HG03571 (cell line): ENCODE data around the gene PRKCH.

Experiments
- ATAC-seq: cut with Tn5 transposase; IDR thresholded peaks from one replicate; pipeline ENCODE4 v1.9.1; 2021; ENCODE audit not compliant: unreplicated experiment

PRKCH gene

GRCh38 chr14:61470261-61470960 lies 149.0 kb downstream of the PRKCH start:
- ATAC-seq: no peak

GRCh38 chr14:61470961-61471293 lies 149.5 kb downstream of the PRKCH start:
- ATAC-seq: no peak

DNA sequence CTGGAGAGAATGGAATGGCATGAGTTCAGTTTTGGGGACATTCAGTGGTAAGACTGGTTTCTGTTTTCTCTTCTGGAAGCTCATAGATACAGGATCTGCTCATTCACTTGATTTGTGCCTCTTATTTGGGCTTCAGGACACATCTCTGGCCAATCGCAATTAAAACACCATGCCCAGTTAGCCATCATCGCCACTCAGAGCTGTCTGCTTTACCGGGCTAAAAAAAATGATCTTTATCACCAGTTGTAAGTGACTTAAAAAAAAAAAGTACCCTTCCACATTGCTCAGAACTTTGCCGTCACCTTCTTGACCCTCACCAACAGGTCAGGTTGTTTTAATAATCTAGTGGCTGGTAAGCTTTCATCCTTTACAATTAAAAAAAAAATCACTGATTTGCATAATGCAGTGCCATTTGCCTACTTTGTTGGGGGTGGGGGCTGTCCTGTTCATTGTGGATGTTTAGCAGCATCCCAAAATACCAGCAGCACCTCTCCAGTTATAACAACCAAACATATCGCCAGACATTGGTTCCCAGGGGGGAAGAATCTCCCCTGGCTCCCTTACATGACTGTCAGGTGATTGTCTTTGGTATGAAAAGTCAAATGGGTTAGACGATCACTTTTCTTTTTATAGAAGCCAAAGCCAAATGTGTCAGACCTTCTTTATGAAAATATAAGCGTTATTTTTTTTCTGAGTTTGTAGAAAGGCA lies 150.1 kb downstream of the PRKCH start:
- no peak for ATAC-seq

- ATAC-seq: no peak
These were observed 150.8 kb downstream of the PRKCH start for GRCh38 chr14:61472011-61472672.

DNA sequence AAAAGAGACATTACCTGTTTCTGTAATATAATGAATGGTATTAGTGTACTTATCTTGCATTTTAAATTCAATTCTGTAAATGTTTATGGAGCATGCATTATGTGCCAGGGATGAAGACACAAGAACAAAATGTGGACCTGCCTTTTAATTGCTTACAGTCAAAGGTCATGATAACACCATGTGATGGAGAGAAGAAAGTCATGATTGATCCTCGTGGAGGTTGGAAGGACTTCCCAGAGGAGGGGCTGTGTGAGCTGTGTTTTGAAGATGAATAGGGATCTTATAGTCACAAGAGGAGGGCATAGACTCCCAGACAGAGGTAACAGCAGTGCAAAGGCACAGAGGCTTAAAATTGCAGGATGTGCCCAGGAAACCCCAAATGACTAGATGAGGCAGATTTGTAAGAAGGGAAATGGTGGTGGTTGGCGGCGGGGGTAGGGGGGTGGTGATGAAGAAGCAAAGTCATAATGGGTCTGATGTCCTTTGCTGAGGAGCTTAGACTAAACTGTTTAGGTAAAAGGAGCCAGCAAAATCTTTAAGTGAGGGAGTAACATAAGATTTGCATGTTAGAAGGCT lies 151.5 kb downstream of the PRKCH start:
- ATAC-seq: no peak

DNA sequence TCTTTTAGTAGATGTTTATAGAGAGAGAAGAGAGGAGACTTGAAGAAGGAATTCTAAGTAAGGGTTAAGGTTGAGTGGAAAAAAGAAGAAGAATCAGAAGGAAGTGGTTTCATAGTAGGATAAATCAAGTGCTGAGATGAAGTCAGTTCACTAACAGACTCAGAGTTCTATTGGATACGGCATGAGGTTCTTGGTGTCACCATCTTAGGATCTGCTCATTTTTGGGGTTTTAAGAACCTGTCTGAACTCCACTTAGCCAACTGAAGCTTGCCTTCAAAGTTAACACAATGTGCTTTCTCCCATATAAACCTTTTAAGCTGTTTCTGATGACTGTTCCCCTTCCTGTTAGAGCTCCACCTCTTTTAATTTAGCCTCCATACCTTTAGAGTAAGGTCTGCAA lies 152.6 kb downstream of the PRKCH start:
- no peak for ATAC-seq

- ATAC-seq: no peak
These were observed 153.3 kb downstream of the PRKCH start for GRCh38 chr14:61474701-61475100.

DNA sequence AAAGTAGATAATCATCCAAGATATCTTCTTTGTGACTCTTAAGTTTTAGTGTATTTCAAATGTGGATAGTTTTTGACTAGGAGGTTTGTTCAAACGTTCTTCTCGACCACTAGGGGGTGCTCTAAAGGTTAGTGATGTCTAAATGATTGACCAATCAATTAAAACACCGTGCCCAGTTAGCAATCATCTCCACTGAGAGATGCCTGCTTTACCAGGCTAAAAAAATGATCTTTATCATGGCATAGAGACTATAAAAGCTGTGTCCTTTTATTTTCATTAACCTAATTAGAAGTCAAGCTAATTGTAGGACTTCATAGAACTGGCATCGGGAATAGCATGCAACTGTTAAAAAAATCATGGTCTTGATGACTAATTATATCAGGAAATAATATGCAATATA lies 153.9 kb downstream of the PRKCH start:
- ATAC-seq: no peak

DNA sequence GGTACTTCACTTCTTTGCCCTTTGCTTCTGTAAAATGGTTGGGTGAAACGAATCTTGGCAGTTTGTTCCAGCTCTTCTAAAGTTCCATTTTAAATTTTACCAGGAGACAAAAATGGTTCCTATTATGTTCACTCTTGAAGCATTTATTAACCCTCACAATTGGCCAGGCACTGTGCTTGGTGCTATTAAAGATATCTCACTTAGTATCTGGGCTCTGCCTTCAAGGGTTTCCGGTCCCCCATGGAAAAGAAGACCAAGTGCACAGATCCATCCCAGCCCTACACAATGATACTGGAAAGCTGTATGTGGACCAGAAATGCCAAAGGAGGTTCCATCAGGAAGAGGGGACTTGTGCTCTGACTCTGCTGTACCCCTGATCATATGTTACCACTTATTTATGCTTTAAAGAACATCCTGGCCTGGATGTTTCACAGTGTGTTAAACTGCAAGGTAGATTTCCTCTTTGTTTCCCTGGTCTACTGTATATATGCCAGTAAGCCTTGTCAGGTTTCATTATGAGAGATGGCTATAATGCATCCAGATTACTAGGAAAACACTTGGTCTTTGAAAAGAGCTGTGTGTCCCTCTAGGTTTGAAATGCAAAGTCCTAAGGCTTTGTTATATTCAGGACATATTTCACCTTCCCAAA lies 154.8 kb downstream of the PRKCH start:
- ATAC-seq: no peak

GRCh38 chr14:61476754-61477410 lies 155.5 kb downstream of the PRKCH start:
- ATAC-seq: no peak

DNA sequence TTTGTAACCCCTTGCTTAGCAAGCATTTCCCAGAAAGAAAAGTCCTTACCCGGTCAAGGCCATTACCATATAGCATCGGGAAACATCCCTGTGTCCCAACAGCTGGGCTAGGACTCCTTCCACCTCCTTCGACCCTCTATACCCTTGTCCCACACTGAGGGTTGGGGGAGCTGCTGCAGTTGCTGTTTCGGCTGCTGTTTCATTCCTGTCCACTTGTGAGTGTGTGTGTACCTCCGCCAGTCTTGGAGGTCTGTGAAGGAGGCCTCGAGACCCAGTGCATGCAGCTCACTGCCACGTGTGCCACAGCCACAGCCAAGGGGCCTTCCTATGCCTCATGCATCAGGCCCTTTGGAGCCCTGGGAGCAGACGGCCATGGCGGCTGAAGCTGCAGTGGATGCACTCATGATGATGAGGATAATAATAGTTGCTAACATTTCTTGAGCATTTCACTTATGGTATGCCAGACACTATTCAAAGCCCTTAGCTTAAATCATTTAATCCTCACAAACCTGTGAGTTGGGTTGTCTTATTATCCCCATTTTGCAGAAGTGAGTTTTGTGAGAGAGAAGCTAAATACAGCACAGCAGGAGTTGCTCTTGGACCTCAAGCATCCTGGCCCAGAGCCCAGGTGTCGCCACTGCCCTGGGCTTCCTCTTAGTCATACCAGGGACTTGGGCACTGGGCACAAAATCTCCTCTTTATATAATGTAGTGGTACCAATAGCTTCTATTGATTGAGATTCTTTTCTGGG lies 156.5 kb downstream of the PRKCH start:
- no peak for ATAC-seq

DNA sequence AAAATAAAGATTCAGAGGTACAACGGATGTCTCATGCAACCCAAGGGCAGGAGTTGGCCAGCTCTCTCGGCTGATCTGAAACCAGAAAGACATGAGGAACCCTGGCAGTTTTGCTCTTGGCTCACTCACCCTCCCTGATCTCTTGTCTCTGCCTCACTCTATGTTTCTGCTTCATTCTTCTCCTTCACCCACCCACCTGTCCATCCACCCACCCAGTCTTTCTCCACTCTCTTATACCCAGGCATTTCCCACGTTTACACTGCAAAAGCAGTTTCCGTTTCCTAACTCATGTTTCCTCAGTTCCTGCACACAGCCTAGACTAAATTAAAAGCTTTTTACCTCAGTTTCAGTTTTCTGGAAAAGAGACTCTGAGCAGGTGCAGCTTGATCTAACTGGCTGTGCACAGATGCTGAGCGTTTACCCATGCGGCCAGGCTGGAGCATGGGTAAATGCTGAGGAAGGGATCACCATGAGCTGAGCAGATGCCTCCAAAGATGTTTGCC lies 157.6 kb downstream of the PRKCH start:
- ATAC-seq: peak; percentile 52

DNA sequence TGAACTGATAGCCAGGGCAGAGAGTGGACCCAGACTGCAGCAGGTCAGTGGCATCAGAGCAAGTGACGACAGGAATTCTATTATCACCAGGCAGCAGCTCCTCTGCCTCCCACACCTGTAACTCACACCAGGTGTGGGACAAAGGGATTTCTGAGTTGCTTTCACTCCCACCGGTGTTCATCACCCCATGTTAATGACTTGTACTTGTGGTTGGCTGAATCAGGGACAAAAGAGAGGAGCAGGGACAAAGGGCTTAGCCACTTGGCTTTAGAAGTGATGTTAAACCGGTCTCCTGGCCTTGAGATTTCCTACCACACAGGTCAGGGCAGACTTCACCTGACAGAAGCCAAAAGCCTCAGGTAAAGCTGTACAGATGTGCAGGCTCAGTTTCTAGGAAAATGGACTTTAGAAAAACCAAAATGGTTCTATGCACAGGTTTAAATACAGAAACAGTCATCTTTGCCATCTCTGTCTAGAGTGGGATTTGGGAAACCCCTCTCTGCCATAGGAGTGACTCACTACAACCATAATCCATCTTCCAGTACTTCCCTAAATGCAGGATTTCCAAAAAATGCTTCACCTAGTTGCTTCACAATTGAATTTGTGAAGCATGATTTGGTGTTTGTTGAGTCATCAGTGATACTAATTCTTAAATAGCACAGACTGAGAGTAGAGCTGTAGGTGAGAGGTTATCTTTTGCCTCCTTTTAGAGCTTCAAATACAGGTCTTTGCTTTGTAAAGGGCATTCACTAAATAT lies 158.5 kb downstream of the PRKCH start:
- ATAC-seq: no peak

GRCh38 chr14:61480704-61481285 lies 159.4 kb downstream of the PRKCH start:
- no peak for ATAC-seq

DNA sequence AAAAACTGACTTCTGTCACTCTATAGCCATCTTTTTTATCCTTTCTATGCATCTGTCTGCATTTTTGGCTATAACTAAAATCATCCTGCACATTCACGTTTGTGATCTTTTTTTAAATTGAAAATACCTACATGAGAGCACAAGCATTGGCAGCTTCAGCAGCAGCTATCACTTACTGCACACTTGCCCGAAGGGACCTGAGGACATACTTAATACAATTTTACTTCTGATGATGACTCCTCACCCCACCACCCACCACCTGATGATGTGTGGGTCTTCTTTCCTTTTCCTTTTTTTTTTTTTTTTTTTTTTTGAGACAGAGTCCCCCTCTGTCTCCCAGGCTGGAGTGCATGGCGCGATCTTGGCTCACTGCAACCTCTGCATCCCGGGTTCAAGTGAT lies 160.3 kb downstream of the PRKCH start:
- no peak for ATAC-seq

DNA sequence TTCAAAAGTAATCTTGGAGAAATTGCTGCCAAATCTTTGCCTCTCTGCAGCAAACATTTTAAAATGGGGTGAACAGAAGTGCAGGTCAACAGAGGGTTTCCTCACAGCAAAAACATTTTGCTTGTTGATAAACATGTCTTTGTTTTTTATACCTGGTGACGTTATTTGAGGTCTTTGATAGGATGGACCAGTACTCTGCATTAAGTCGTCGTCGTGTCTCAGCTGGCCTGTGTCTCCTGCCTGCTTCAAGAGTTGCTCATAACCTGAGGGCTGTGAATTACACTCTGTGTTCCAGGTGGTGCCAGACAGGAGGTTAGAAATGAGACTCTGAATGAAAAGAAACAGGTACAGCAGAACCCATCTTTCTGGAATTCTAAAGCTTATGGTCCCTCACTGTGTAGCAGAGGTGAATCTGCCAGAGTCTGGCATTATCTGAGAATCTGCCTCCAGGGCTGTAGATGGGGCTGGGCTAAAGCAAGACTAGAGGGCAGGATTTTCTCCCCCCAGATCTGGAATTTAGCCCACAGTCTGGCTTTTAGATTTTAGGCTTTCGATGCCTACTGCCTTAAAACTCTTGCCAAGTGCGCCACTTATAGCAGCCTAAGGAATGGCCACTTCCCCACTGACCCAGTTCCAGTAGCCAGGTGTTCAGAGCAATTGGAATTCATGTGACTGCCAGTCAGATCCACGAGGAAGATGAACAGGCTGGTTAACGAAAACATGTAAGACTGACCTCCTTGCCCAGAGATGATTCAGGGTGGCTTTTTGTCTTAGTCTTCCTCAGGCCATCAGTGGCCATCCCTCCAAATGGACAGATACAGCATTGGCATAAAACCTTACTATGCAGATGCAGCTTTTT lies 161.2 kb downstream of the PRKCH start:
- ATAC-seq: no peak

- no peak for ATAC-seq
These were observed 162.1 kb downstream of the PRKCH start for GRCh38 chr14:61483476-61483875.

DNA sequence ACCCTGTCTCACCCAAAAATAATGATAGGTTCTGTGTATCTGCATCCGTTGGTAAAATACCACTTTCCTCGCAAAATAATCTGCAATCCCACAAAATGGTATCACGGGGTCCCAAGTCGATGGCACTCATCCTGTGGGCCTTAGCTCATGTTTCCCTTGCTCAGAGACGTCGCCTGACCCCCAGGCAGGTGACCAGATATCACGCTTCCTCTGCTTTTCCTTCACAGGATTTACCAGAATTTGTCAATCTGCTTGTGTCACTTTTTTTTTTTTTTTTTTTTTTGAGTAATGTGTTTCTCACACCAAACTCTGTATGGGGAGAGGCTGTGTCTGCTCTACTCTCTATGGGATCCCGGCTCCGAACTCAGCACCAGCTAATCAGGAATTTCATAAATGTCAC lies 162.7 kb downstream of the PRKCH start:
- ATAC-seq: no peak
